ENCODE measurements around the gene TMED5.

Gene TMED5

DNA sequence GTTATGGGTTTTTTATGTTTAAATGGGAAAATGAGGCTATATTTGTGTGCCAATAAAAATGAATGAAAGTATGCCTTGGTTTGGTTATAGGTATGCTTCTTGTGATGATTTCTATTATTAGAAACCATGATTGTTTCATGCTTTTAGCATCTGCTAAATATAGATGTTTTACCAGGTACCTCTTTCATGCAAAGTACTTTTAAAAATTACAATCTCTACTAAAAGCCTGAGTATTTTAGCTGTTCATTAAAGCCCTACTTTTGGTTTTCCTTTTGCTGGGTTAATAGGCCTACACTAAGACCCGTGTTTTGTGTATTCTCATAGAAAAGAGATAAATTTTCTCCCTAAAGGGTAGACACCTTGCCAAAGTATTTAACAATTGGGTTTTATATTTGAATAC is 69.1 kb downstream of the TMED5 start:
- peaks cover 81% of the 10 kb centered on the region for H3K79me2 ChIP-seq (ENCODE audit: insufficient read depth, low read length)
- H4K20me1 ChIP-seq (ENCODE audit: insufficient read depth, low read length) = peaks cover 5% of the 10 kb centered on the region
- H3K4me2 ChIP-seq (ENCODE audit: low read length) = no peak overlapping the region
- H3F3A ChIP-seq (ENCODE audit: insufficient read depth, low read length) = no peaks in the 10 kb centered on the region
- H3K27me3 ChIP-seq (ENCODE audit: insufficient read depth, low read length) = no peaks in the 10 kb centered on the region
- no peaks in the 10 kb centered on the region for H3K9me2 ChIP-seq (ENCODE audit: low read depth, low read length)
- H2AFZ ChIP-seq (ENCODE audit: low read length) = no peak overlapping the region
- H3K27ac ChIP-seq (ENCODE audit: low read depth, low read length, poor library complexity, severe bottlenecking) = no peak overlapping the region
- no peak overlapping the region for H3K4me3 ChIP-seq (ENCODE audit: low read depth, low read length, poor library complexity, severe bottlenecking)
- H3K9me3 ChIP-seq (ENCODE audit: low read length) = peaks cover 7% of the 10 kb centered on the region; the same call in 1 of the 2 replicates
- no peak for TF ChIP-seq EZH2 (IDR thresholded peaks at IDR 0.05; ENCODE audit: borderline replicate concordance, low read length)
- TF ChIP-seq, protein P1, sequence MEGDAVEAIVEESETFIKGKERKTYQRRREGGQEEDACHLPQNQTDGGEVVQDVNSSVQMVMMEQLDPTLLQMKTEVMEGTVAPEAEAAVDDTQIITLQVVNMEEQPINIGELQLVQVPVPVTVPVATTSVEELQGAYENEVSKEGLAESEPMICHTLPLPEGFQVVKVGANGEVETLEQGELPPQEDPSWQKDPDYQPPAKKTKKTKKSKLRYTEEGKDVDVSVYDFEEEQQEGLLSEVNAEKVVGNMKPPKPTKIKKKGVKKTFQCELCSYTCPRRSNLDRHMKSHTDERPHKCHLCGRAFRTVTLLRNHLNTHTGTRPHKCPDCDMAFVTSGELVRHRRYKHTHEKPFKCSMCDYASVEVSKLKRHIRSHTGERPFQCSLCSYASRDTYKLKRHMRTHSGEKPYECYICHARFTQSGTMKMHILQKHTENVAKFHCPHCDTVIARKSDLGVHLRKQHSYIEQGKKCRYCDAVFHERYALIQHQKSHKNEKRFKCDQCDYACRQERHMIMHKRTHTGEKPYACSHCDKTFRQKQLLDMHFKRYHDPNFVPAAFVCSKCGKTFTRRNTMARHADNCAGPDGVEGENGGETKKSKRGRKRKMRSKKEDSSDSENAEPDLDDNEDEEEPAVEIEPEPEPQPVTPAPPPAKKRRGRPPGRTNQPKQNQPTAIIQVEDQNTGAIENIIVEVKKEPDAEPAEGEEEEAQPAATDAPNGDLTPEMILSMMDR (IDR thresholded peaks at IDR 0.05; ENCODE audit: low read length) = no peak
- no peak overlapping the region for H3K9ac ChIP-seq (ENCODE audit: low read length)
- H3K4me1 ChIP-seq (ENCODE audit: insufficient read depth, low read length, severe bottlenecking) = peaks cover 25% of the 10 kb centered on the region
- peaks cover 86% of the 10 kb centered on the region for H3K36me3 ChIP-seq (ENCODE audit: insufficient read depth, low read length)

DNA sequence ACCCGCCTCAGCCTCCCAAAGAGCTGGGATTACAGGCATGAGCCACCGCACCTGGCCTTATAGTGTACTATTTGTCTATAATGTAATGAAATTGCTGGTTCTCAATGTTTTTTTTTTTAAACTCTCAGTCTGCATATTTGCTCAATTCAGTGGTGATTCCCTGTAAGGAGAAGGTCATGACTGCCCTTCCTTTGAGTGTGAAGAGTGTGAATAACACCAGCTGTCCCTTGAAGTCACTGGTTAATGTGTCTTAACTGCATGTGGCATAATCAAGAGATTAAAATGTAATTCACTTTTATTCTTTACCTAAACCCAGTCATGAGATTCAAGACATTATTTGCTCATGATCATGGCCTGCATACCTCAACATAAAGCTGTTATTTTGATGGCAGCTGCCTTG is 70.6 kb downstream of the TMED5 start:
- H3K9ac ChIP-seq (ENCODE audit: low read length) = no peak overlapping the region
- no peaks in the 10 kb centered on the region for H3F3A ChIP-seq (ENCODE audit: insufficient read depth, low read length)
- no peak overlapping the region for H3K4me2 ChIP-seq (ENCODE audit: low read length)
- peaks cover 5% of the 10 kb centered on the region for H4K20me1 ChIP-seq (ENCODE audit: insufficient read depth, low read length)
- H2AFZ ChIP-seq (ENCODE audit: low read length) = no peak overlapping the region
- H3K9me3 ChIP-seq (ENCODE audit: low read length) = peaks cover 7% of the 10 kb centered on the region; the same call in 1 of the 2 replicates
- H3K4me3 ChIP-seq (ENCODE audit: low read depth, low read length, poor library complexity, severe bottlenecking) = no peak overlapping the region
- H3K9me2 ChIP-seq (ENCODE audit: low read depth, low read length) = no peaks in the 10 kb centered on the region
- peaks cover 95% of the 10 kb centered on the region for H3K79me2 ChIP-seq (ENCODE audit: insufficient read depth, low read length)
- peaks cover 25% of the 10 kb centered on the region for H3K4me1 ChIP-seq (ENCODE audit: insufficient read depth, low read length, severe bottlenecking)
- TF ChIP-seq, protein P1 (IDR thresholded peaks at IDR 0.05; ENCODE audit: low read length) = no peak
- TF ChIP-seq EZH2 (IDR thresholded peaks at IDR 0.05; ENCODE audit: borderline replicate concordance, low read length) = no peak
- peaks cover 86% of the 10 kb centered on the region for H3K36me3 ChIP-seq (ENCODE audit: insufficient read depth, low read length)
- H3K27me3 ChIP-seq (ENCODE audit: insufficient read depth, low read length) = no peaks in the 10 kb centered on the region
- H3K27ac ChIP-seq (ENCODE audit: low read depth, low read length, poor library complexity, severe bottlenecking) = no peak overlapping the region

DNA sequence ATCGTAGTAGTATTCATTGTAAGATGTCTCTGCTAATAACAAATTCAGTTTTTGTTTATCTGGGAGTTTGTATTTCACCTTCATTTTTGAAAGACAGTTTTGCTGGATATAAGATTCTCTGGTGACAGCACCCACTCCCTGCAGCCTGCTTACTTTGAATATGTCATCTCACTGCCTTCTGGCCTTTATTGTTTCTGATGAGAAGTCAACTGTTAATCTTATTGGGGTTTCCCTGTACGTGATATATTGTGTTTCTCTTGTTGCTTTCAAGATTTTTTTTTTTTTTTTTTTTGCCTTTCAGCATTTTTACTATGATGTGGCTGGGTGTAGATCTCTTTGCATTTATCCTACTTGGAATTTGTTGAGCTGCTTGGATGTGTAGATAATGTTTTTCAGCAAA is 71.9 kb downstream of the TMED5 start:
- Histone ChIP-seq H3K4me3 (ENCODE audit: low read depth, low read length, poor library complexity, severe bottlenecking) (no peak overlapping the region), H3K27ac (ENCODE audit: low read depth, low read length, poor library complexity, severe bottlenecking) (no peak overlapping the region), H2AFZ (ENCODE audit: low read length) (no peak overlapping the region), H3K4me1 (ENCODE audit: insufficient read depth, low read length, severe bottlenecking) (peaks cover 25% of the 10 kb centered on the region), H3K4me2 (ENCODE audit: low read length) (no peak overlapping the region), H4K20me1 (ENCODE audit: insufficient read depth, low read length) (peaks cover 5% of the 10 kb centered on the region), H3K27me3 (ENCODE audit: insufficient read depth, low read length) (no peaks in the 10 kb centered on the region), H3K9me3 (ENCODE audit: low read length) (peaks cover 7% of the 10 kb centered on the region; the same call in 1 of the 2 replicates), H3K79me2 (ENCODE audit: insufficient read depth, low read length) (peaks cover 95% of the 10 kb centered on the region), H3K9ac (ENCODE audit: low read length) (no peak overlapping the region), H3K9me2 (ENCODE audit: low read depth, low read length) (no peaks in the 10 kb centered on the region), H3K36me3 (ENCODE audit: insufficient read depth, low read length) (peaks cover 89% of the 10 kb centered on the region), H3F3A (ENCODE audit: insufficient read depth, low read length) (no peaks in the 10 kb centered on the region)
- no peak for TF ChIP-seq EZH2 (IDR thresholded peaks at IDR 0.05; ENCODE audit: borderline replicate concordance, low read length)
- TF ChIP-seq, protein P1 (IDR thresholded peaks at IDR 0.05; ENCODE audit: low read length) = no peak
